Activated naive CD4-positive, alpha-beta T cell treated with anti-CD3 and anti-CD28 coated beads, Interleukin-2, amount 50 U/mL, for 24 hours (primary cell): ENCODE results near the gene POLQ.
"Not testable (repeated sequence)": the region's sequence is repeated elsewhere in the genome, so short reads cannot be mapped to it uniquely, and the experiment has no call there.

Experiments used
- H3K27ac Mint-ChIP-seq: one replicate; pipeline ENCODE4 v1.8.0; 2021; ENCODE audit warnings: mild to moderate bottlenecking, mixed read lengths
- H3K27me3 Mint-ChIP-seq: one replicate; pipeline ENCODE4 v1.8.0; 2021; ENCODE audit warnings: mixed read lengths
- H3K36me3 Mint-ChIP-seq: one replicate; pipeline ENCODE4 v1.8.0; 2021; ENCODE audit warnings: mixed read lengths
- H3K4me1 Mint-ChIP-seq: one replicate; pipeline ENCODE4 v1.8.0; 2021; ENCODE audit warnings: mixed read lengths
- H3K4me3 Mint-ChIP-seq: one replicate; pipeline ENCODE4 v1.8.0; 2021; ENCODE audit warnings: mild to moderate bottlenecking, mixed read lengths
- H3K9me3 Mint-ChIP-seq: one replicate; pipeline ENCODE4 v1.8.0; 2021; ENCODE audit warnings: mixed read lengths

The POLQ gene

DNA sequence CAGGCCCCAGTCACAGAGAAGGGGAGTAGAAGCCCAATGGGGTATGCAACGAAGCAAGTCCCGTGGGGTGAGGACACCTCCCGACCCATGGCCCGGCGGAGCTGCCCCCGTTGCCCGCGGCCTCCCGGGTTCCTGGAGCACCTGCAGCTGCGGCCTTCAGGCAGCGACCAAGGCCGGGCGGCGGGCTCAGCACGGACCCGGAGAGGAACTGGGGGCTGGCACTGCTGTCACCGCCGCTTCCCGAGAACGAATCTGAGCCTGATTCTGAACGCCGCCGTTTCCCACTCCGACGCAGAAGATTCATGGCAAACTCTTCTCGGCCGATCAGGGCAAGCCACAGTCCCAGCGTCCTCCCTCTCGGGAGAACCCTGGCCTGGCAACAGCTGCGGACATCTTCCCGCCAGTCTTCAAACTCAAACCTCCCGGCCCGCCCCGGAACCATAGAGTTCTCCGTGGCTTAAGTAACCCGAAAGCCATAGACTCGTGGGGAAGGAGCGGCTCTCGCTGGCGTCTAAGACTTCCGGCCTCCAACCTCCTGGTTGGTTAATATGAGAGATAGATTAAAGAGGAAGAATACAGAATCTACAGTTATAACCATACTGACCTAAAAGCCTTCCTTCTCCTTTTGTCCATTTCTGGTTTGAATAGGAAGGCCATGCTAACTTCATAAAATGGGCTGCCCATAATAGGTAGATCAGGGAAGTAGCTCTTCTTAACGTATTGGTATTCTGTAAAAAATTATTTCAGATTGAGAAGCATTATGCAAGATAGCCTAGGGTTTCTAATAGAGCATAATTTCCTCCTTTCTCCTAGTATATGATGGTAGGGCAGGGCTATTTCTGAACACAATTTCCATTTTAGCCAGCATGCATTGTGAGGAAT is at the start of gene POLQ:
POLQ (minus strand) TSS at position 415 of the 882 bp plus-strand sequence; CDS start at position 304, 111 bp downstream.
- Mint-ChIP-seq H3K4me1 (peaks cover 9% of the 10 kb centered on the region), H3K27ac (peak within 1 kb of the TSS; percentile 91), H3K36me3 (no peaks in the 10 kb centered on the region), H3K9me3 (no peaks in the 10 kb centered on the region), H3K27me3 (no peaks in the 10 kb centered on the region), H3K4me3 (peak within 1 kb of the TSS; percentile 93)

DNA sequence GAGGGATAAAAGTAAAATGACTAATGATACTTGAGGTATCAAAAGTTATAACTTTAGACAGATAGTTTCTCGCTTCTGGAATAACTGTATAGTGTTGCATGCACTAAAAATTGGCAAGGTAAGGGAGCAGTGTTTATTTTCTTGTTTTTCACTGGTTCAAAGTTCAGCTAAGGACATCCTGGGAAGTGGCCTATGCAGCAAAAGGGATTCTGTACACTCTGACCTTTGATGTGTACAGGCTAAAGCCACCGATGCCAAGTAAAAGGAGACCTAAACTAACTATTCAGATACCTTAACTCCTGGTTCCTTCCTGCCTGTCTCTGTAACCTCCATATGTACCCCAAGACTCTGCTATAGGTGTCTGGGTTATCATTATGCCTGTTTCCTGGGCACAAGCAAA is 49.1 kb upstream of the POLQ start:
- H3K36me3 Mint-ChIP-seq, result no peaks in the 10 kb centered on the region
- no peak overlapping the region for H3K27ac Mint-ChIP-seq
- no peak overlapping the region for H3K4me3 Mint-ChIP-seq
- no peaks in the 10 kb centered on the region for H3K27me3 Mint-ChIP-seq
- no peaks in the 10 kb centered on the region for H3K9me3 Mint-ChIP-seq
- H3K4me1 Mint-ChIP-seq, result no peaks in the 10 kb centered on the region

DNA sequence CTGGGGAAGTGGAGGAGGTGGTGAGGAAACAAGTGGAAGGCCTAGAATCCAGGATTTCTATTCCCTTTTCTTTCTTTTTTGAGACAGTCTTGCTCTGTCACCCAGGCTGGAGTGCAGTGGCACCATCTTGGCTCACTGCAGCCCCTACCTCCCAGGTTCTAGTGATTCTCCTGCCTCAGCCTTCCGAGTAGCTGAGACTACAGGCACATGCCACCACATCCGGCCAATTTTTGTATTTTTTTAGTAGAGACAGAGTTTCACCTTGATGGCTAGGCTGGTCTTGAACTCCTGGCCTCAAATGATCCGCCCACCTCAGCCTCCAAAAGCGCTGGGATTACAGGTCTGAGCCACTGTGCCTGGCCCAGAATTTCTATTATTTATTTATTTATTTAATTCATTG is 48.0 kb upstream of the POLQ start:
- not testable (repeated sequence) for H3K9me3 Mint-ChIP-seq, H3K27me3 Mint-ChIP-seq, H3K36me3 Mint-ChIP-seq, H3K4me1 Mint-ChIP-seq, H3K27ac Mint-ChIP-seq, H3K4me3 Mint-ChIP-seq

DNA sequence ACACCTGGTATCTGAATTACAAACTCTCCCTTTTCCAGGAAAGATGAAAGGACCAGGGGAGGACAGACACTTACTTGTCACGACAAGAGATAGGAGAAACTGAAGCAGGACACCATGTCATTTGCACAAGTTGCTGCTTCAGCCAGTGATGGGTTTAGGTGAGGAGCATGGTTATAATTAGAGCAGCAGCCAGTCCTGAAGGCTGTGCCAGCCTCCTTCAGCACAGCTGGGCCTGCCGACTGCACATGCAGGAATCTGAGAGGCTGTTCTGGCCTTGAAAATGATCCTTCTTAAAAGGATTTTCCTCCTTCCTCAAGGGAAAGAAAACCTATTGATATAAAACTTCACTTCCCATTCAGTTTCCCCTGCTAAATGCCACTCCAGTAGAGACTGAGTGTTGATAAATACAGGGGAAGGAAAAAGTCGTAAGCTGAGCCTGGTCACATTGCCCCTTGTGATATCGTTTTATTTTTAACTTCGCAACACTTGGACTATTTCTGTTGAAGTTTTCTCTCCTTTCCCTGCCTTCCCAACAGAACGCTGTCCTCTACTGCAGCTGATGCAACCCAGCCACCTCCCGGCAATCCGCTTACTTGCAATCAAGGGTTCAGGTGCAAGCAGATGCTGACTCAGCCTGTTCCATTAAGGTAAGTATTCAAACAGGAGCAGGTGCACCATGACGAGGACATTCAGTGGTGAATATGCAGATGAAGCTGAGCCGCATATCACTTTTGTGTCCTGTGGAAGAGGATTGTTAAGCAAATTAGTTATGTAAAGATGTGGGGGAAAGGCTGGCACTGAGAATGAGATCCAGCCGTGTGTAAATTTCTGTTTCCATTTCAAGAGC is 47.3 kb upstream of the POLQ start, which contains the start of gene FBXO40:
FBXO40 (plus strand) TSS at position 524 of the 847 bp plus-strand sequence. CDS start 27,197 bp downstream, outside the sequence.
- Mint-ChIP-seq H3K9me3 (no peaks in the 10 kb centered on the region), H3K4me3 (no peak within 1 kb of the TSS), H3K27me3 (no peaks in the 10 kb centered on the region), H3K36me3 (no peaks in the 10 kb centered on the region), H3K27ac (no peak within 1 kb of the TSS), H3K4me1 (no peaks in the 10 kb centered on the region)

DNA sequence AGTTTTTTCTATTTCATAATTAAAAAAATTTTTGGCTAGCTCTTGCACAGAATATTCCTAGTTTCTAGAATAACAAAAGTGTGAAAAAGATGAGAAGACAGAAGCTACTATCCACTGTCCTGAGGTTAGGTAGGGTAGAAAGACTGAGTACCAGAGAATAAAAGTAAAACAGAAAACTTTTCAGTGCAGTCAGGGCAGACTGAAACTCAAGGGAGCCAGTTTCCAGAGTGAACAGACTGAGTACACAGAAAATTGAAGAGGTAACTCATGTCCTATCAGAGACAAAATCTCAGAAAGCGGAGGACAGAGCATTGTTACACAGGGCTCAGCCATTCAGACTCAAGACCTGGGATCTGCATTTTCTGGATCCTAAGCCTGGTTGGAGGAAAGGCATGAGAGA is 38.6 kb upstream of the POLQ start:
- Mint-ChIP-seq H3K27me3 (peaks cover 13% of the 10 kb centered on the region), H3K9me3 (no peaks in the 10 kb centered on the region), H3K4me1 (no peaks in the 10 kb centered on the region), H3K36me3 (no peaks in the 10 kb centered on the region), H3K4me3 (no peak overlapping the region), H3K27ac (no peak overlapping the region)

DNA sequence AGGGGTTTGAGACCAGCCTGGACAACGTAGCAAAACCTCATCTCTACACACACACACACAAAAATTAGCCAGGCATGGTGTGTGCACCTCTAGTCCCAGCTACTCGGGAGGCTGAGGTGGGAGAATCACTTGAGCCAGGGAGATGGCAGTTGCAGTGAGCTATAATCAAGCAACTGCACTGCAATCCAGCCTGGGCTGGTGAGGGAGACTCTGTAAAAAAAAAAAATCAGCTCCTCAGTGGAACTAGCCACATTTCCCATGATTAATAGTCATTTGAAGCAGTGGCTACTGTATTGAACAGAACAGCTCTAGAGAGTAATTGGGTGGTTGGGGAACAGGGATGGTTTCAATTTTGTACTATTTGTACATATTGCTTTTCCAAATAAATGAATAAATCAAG is 35.9 kb upstream of the POLQ start:
- H3K27ac Mint-ChIP-seq, result no peak overlapping the region
- H3K4me1 Mint-ChIP-seq, result no peaks in the 10 kb centered on the region
- H3K9me3 Mint-ChIP-seq, result no peaks in the 10 kb centered on the region
- H3K4me3 Mint-ChIP-seq, result no peak overlapping the region
- peaks cover 14% of the 10 kb centered on the region for H3K27me3 Mint-ChIP-seq
- H3K36me3 Mint-ChIP-seq, result no peaks in the 10 kb centered on the region

DNA sequence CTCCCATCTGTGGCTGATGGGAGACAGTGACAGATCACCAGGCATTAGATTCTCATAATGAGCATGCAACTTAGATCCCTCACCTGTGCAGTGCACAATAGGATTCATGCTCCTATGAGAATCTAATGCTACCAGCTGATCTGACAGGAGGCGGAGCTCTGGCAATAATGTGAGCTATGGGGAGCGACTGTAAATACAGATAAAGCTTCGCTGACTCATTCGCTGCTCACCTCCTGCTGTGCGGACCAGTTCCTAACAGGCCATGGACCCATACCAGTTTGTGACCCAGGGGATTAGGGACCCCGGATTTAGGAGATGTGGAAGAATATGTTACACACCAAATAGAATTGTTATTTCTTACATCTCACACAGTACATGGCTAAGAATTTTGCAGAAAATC is 28.7 kb upstream of the POLQ start:
- no peaks in the 10 kb centered on the region for H3K9me3 Mint-ChIP-seq

DNA sequence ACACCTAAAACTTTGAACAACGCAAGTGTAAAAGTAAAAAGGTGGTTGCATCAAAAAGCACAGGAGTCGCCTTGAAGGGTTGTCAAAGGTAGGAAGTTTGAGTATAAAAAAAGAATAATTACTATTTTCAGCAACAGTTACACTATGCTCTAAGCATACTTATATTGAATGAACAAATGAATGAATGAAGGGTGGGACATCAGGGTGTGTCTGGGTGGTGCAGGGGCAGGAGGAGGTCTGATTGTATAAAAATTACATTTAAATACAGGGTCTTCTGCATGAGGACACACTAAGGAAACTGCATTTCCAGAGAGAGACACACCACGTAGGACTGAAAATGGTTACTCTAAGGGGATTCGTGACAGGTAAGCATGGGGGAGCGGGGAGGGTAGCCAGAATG is 21.9 kb upstream of the POLQ start, which contains the start of gene ARGFX:
ARGFX (plus strand) TSS at position 301 of the 400 bp plus-strand sequence. CDS start 2,765 bp downstream, outside the sequence.
- Mint-ChIP-seq H3K9me3 (no peaks in the 10 kb centered on the region), H3K27ac (no peak within 1 kb of the TSS), H3K27me3 (no peaks in the 10 kb centered on the region)

More for the DNA sequence above, 28.7 kb upstream of the POLQ start:
- H3K27ac Mint-ChIP-seq, result no peak overlapping the region
- H3K27me3 Mint-ChIP-seq, result peaks cover 2% of the 10 kb centered on the region
- H3K4me3 Mint-ChIP-seq, result no peak overlapping the region
- no peaks in the 10 kb centered on the region for H3K36me3 Mint-ChIP-seq
- H3K4me1 Mint-ChIP-seq, result no peaks in the 10 kb centered on the region

DNA sequence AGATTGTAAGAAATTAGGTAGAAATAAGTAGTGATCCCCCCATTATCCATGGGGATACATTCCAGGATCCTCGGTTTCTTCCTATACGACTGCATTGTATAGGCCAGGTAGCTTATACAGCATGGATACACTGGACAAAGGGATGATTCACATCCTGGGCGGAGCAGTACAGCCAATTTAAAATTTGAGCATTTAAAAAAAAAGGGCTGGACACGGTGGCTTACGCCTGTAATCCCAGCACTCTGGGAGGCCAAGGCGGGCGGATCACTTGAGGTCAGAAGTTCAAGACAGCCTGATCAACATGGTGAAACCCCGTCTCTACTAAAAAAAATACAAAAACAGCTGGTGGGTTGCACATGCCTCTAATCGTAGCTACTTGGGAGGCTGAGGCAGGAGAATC is 21.0 kb upstream of the POLQ start:
- no peaks in the 10 kb centered on the region for H3K9me3 Mint-ChIP-seq
- H3K27ac Mint-ChIP-seq, result no peak overlapping the region
- H3K4me1 Mint-ChIP-seq, result no peaks in the 10 kb centered on the region
- no peak overlapping the region for H3K4me3 Mint-ChIP-seq
- no peaks in the 10 kb centered on the region for H3K36me3 Mint-ChIP-seq
- H3K27me3 Mint-ChIP-seq, result no peaks in the 10 kb centered on the region

More for the DNA sequence above, 21.9 kb upstream of the POLQ start, which contains the start of gene ARGFX:
- Mint-ChIP-seq H3K4me1 (no peaks in the 10 kb centered on the region), H3K36me3 (no peaks in the 10 kb centered on the region), H3K4me3 (no peak within 1 kb of the TSS)

DNA sequence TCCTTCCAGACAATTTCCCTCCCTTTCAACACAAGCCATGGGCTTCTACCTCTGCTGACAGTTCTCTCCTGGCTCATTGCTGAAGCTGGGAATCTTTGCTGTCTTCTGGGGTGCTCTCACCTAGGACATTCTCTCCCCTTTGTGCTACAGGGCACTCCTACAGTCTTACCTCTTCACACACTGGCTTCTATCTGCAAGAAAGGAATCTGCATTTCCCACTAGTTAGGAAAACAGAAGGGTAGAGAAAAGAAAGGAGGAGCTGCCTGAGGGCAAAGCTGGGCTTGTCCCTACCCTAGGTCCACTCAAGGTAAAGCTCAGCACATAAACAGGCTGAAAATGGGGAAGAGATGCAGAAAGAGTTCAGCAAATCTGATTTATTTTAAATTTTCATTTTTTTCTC is 16.4 kb upstream of the POLQ start:
- peaks cover 1% of the 10 kb centered on the region for H3K36me3 Mint-ChIP-seq
- H3K4me3 Mint-ChIP-seq, result no peak overlapping the region
- no peaks in the 10 kb centered on the region for H3K4me1 Mint-ChIP-seq
- H3K27me3 Mint-ChIP-seq, result peaks cover 7% of the 10 kb centered on the region
- no peak overlapping the region for H3K27ac Mint-ChIP-seq
- no peaks in the 10 kb centered on the region for H3K9me3 Mint-ChIP-seq

DNA sequence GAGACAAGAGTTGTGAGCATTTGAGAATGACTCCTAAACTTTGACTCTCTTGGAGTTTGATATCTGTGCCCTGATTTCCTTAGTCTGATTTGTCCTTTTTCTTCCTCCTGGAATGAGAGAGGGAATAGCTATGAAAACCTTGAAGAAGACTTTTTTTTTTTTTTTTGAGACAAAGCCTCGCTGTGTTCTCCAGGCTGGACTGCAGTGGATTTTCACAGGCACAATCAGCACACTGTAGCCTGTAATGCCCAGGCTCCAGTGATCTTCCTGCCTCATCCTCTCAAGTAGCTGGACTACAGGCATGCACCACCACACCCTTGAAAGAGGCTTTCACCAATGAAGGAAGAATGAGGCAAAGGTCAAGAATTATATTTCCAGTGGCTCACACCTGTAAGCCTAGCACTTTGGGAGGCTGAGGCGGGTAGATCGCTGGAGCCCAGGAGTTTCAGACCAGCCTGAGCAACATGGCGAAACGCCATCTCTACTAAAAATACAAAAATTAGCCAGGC is 11.7 kb upstream of the POLQ start:
- Mint-ChIP-seq H3K9me3 (no peaks in the 10 kb centered on the region), H3K4me3 (no peak overlapping the region), H3K4me1 (no peaks in the 10 kb centered on the region), H3K27ac (no peak overlapping the region), H3K36me3 (peaks cover 1% of the 10 kb centered on the region), H3K27me3 (peaks cover 7% of the 10 kb centered on the region)

DNA sequence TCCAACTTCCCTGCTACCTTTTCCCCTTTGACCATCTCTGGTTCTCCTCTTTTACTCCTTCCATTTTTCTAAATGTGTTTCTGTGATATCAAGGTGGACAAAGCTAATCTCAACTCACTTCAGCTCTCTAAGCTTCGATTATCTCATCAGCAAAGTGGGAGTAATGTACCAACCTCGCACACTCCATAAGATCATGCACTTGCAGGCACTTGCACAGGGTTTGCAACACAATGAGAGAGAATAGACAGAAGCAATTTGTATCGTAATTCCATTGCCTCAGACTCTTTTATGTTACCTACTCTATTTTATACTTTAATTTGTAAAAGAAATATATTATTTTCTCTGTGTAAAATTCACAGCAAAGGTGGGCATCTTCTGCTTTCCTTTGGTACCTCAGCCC is 7.0 kb upstream of the POLQ start:
- Mint-ChIP-seq H3K27ac (no peak overlapping the region), H3K27me3 (peaks cover 3% of the 10 kb centered on the region), H3K36me3 (no peaks in the 10 kb centered on the region), H3K9me3 (no peaks in the 10 kb centered on the region), H3K4me1 (no peaks in the 10 kb centered on the region), H3K4me3 (no peak overlapping the region)

DNA sequence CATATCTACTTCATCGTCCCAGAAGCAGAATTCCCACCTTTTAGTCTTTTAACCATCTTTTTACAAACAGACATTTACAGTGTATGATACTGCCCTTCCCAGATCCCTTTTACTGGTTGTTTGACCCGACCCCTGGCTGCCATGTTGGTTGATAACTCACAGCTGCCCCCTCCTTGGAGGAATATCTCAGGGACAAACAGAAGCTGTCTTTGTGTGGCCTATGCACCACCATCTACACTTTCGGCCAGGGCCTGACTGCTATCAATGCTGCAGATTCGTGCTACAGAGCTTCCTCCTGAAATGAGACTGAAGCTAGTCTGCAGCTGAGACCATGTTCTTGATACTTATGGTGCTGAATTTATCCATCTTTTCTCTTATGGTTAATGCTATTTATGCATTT is 6.6 kb upstream of the POLQ start:
- Mint-ChIP-seq H3K9me3 (no peaks in the 10 kb centered on the region), H3K27me3 (peaks cover under 1% of the 10 kb centered on the region), H3K27ac (no peak overlapping the region), H3K4me3 (no peak overlapping the region), H3K4me1 (no peaks in the 10 kb centered on the region), H3K36me3 (no peaks in the 10 kb centered on the region)

DNA sequence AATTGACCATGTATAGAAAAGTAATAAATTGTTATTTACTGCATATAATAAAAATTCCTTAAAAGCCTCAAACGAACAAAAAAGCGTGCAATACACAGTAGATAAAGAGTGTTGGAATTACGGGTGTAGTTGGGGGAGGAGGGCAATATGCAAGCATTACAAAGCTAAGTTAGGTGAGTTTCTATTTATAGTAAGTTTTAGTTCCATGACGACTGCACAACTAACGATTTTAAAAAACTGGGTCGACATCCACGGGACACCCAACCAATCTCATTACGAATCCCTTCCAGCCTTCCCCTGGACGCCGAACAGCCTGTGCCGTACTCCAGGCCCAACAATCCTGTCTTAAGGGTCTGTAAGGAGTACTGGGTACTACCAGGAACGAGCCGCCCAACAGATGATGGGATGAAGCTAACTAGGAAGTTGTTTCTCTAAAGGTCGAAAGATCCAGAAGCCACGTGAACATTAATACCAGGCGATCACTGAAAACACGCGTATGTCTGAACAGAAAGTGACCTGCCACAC is 677 bp downstream of the POLQ start:
- Mint-ChIP-seq H3K9me3 (no peaks in the 10 kb centered on the region), H3K27ac (no peak overlapping the region), H3K36me3 (no peaks in the 10 kb centered on the region), H3K4me1 (peaks cover 9% of the 10 kb centered on the region), H3K4me3 (peak overlapping the region; percentile 93), H3K27me3 (no peaks in the 10 kb centered on the region)

DNA sequence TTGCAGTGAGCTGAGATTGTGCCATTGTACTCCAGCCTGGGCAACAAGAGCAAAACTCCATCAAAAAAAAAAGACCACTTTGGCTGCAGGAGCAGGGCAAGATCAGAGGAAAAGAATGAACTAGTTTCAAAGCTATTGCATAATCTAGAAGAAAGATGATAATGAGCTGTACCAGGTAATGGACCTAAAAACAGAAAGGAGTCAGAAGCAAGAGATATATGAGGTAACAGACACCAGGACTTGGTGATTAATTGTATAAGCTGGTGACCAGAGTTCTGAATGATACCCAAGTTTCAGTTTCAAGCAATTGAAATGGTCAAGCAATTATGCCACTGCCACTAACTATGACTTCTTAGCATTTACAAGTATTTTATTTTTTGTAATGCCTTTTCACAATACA is 2.9 kb downstream of the POLQ start:
- Mint-ChIP-seq H3K27me3 (no peaks in the 10 kb centered on the region), H3K4me3 (no peak overlapping the region), H3K9me3 (no peaks in the 10 kb centered on the region), H3K36me3 (no peaks in the 10 kb centered on the region), H3K4me1 (peaks cover 9% of the 10 kb centered on the region), H3K27ac (no peak overlapping the region)
